GM12878 (cell line): ENCODE data around the gene PARP11.

ENCODE experiments used
- CTCF ChIP-seq, 3 experiments: IDR thresholded peaks in 2 of 3; conservative IDR thresholded peaks in 1 of 3; 2 replicates each; pipeline ENCODE4 v1.5.1; 2011; ENCODE audit warnings: low read depth in 3 of 3, low read length in 3 of 3, mild to moderate bottlenecking in 3 of 3, control low read depth in 2 of 3, moderate library complexity in 2 of 3, inconsistent platforms in 1 of 3, mixed read lengths in 1 of 3; ENCODE audit not compliant: control insufficient read depth in 2 of 3, insufficient read depth in 1 of 3; ENCODE audit errors: extremely low read depth in 1 of 3
- JUND ChIP-seq: IDR thresholded peaks from 2 replicates; pipeline ENCODE4 v1.6.1; 2012; ENCODE audit warnings: low read depth, mild to moderate bottlenecking, low read length, improper control_type of control experiment, moderate library complexity

- TF ChIP-seq CTCF (IDR thresholded peaks at IDR 0.05 in 2 of 3, conservative IDR thresholded peaks at IDR 0.05 in 1 of 3; ENCODE audit: control insufficient read depth in 2 of 3, extremely low read depth in 1 of 3, insufficient read depth in 1 of 3, low read depth in 3 of 3, low read length in 3 of 3) (no peak), JUND (no peak)
Observed at GRCh38 chr12:3882406-3882805, 9.2 kb upstream of the PARP11 start.
